Measurements from ENCODE around the gene HGD.
A peak's percentile ranks its signal among the peaks of the same experiment; 100 is the strongest.
"Not testable (repeated sequence)": the region's sequence is repeated elsewhere in the genome, so short reads cannot be mapped to it uniquely, and the experiment has no call there.

The HGD gene

DNA sequence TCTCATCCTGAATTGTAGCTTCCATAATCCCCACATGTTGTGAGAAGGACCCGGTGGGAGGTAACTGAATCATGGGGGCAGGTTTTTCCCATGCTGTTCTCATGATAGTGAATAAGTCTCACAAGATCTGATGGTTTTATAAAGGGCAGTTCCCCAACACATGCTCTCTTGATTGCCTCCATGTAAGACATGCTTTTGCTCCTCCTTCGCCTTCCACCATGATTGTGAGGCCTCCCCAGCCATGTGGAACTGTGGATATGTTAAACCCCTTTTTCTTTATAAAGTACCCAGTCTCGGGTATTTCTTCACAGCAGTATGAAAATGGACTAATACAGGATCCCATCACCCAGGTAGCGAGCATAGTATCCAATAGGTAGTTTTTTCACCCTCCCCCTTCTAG is 43.2 kb downstream of the HGD start:
- DNase-seq (ENCODE audit: low read depth in 2 of 2) = not testable (repeated sequence)

- no peak for DNase-seq (ENCODE audit: low read depth in 2 of 2)
These were observed 44.0 kb downstream of the HGD start for GRCh38 chr3:120637851-120638559.

DNA sequence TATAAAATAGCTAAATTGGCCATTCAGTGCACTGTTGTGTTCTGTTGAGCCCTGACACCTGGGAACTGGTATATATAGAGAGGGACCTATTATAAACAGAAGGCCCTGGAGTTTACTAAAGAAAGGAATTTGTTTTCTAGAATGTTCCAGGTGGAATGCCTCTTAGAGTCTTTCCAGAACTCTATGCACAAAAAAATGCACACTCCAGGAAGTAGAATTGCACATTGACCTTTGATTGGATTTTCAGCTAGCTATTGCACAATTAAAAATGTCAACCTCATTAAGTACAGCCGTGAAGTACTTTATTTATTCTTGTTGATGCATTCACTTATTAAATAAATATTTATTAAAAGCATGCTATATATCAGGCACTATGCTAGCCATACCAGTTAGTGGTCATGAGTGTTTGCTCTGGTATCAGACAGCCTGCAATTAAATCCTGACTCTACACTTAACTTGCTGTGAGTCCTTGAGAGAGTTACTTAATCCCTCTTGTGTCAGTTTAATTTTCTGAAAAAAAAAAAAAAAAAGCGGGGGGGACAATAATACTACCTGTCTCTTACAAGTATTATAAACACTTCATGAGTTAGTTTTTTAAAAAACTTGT is 45.1 kb downstream of the HGD start:
- no peak for DNase-seq (ENCODE audit: low read depth in 2 of 2)

DNA sequence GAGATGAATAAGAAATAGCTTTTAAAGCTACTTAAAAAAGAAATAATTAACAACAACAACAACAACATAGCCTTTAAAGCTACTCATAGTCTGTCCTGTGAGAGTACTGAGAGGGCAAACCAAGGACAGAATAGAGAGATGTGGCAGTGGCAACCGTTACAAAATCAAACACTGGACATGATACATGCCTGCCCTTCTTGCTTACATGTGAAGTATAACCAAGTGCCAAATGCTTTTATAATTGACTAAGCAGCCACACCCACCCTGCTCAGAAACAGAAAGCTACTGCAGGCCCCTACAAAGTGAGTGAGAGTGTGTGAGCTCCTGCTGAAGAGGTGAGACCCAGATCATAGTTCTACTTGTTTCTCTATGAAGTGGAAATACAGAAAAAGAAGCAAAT is 47.5 kb downstream of the HGD start:
- no peak for DNase-seq (ENCODE audit: low read depth in 2 of 2)

- no peak for DNase-seq (ENCODE audit: low read depth in 2 of 2)
These were observed 56.9 kb downstream of the HGD start for GRCh38 chr3:120625159-120625586.

DNA sequence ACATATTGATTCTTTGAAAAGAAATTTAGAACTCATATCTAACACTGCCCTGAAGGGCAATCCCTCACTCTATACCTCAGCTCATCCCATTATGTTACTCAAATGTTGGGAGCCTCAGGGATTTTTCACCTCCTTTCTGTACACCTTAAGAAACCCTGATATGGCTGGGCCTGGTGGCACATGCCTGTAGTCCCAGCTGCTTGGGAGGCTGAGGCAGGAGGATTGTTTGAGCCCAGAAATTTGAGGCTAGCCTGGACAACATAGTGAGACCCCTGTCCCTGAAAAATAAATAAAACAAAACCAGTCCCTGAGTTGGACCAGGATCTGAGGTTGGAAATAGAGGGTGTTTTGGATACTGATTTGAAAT is 58.3 kb downstream of the HGD start:
- DNase-seq (ENCODE audit: low read depth in 2 of 2) = no peak

DNA sequence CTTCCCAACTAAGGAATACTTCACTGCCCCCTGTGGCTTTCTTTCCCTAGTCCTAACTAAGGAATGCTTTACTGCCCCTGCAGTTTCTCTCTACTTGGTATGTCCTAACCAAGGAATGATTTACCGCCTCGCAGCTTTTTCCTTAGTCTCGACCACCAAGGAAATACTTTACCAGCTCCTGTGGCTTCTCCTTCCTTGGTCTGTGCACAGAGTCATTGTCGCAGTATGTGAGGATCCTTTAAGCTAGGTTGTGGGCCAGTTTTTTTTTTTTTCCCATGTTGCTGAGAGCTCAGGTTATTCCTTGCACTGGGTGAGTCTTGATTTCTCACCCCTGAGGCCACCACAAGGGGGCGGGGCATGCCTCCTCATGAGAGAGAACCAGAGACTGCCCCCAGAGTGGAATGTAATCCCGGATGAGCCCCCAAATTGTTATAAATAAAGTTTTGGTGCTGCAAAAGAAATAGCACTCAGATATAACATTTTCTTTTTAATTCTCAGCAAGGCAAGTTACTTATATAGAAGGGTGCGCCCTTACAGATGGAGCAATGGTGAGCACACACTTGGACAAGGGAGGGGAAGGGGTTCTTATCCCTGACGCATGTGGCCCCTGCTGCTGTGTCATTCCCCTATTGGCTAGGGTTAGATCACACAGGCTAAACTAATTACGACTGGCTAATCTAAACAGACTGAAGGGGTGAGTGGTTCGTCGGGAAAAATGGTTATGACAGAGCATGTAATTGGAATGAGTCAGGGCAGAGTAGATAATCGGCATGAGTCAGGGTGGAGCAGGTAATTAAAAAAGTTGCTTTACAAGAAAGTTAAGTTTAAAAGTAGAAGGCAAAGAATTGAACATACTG is 58.9 kb downstream of the HGD start:
- no peak for DNase-seq (ENCODE audit: low read depth in 2 of 2)

DNA sequence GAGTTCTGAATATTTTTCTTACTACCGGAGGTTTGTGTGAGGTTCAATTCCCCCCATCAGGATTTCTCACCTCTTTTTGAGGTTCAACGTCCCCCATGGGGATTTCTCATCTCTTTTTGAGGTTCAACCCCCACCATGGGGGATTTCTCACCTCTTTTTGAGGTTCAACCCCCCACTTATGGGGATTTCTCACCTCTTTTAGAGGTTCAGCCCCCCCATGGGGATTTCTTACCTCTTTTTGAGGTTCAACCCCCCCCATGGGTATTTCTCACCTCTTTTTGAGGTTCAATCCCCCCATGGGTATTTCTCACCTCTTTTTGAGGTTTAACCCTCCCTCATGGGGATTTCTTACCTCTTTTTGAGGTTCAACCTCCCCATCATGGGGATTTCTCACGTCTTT is 59.6 kb downstream of the HGD start:
- no peak for DNase-seq (ENCODE audit: low read depth in 2 of 2)

- not testable (repeated sequence) for DNase-seq (ENCODE audit: low read depth in 2 of 2)
These were observed 65.3 kb downstream of the HGD start for GRCh38 chr3:120616745-120617144.

GRCh38 chr3:120615847-120616609 is 66.0 kb downstream of the HGD start:
- DNase-seq (ENCODE audit: low read depth in 2 of 2) = no peak

- no peak for DNase-seq (ENCODE audit: low read depth in 2 of 2)
These were observed 67.3 kb downstream of the HGD start for GRCh38 chr3:120614765-120615164.

DNA sequence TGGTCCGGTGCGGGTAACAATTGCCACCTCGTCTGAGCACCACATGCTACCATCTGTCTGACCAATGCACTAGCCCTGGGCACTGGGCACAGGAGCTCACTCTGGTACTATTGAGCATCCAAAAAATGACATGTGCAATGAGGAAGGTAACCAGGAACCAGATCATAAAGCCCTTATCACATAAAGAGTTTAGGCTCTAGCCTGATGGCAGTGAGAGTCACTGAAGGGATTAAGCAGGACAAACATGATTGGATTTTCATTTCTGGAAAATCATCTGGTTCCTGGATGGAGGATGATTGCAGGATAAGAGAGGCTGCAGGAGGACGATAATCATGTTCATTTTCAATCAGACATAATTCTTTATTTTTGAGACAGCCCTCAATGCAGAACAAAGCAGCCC is 73.5 kb downstream of the HGD start:
- no peak for DNase-seq (ENCODE audit: low read depth in 2 of 2)

- DNase-seq (ENCODE audit: low read depth in 2 of 2) = no peak
These were observed 77.3 kb downstream of the HGD start for GRCh38 chr3:120604784-120605183.

GRCh38 chr3:120604382-120604781 is 77.7 kb downstream of the HGD start:
- no peak for DNase-seq (ENCODE audit: low read depth in 2 of 2)

GRCh38 chr3:120602682-120603081 is 79.4 kb downstream of the HGD start:
- no peak for DNase-seq (ENCODE audit: low read depth in 2 of 2)

- no peak for DNase-seq (ENCODE audit: low read depth in 2 of 2)
These were observed 80.5 kb downstream of the HGD start for GRCh38 chr3:120601554-120601953.

- no peak for DNase-seq (ENCODE audit: low read depth in 2 of 2)
These were observed 82.8 kb downstream of the HGD start for GRCh38 chr3:120599211-120599610.

- no peak for DNase-seq (ENCODE audit: low read depth in 2 of 2)
These were observed 84.5 kb downstream of the HGD start for GRCh38 chr3:120597445-120598049.

- DNase-seq (ENCODE audit: low read depth in 2 of 2) = no peak
These were observed 85.2 kb downstream of the HGD start for GRCh38 chr3:120596853-120597223.

DNA sequence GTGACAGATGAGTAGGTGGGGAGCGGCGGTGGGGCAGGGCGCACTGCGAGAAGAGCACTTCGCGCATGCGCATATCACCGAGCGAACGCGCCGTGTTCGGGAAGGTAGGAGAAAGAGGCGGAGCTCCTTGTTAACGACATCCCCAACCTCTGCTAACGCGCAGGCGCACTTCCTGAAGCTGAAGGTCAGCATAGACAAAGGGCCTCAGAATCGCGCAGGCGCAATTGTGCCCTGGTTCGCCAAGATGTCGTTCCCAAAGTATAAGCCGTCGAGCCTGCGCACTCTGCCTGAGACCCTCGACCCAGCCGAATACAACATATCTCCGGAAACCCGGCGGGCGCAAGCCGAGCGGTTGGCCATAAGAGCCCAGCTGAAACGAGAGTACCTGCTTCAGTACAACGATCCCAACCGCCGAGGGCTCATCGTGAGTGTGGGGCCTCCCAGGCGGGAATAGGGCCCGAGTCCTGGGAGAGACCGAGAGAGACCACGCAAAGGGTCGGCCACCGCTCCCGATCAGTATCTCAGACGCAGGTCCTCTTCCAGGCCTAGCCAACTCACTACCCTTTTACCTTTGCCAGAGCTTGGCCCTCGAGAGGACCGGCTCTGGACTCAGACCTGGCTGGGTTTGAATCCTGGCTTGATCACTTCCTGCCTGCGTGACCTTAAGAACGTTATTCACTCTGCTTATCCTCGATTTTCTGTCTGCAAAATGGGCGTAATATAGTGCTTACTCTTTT is 85.8 kb downstream of the HGD start, which contains the start of gene NDUFB4:
NDUFB4 (plus strand) TSS at position 221 of the 737 bp plus-strand sequence; CDS start at position 245, 24 bp downstream.
- peak; percentile 84 to 91 for DNase-seq (ENCODE audit: low read depth in 2 of 2)

DNA sequence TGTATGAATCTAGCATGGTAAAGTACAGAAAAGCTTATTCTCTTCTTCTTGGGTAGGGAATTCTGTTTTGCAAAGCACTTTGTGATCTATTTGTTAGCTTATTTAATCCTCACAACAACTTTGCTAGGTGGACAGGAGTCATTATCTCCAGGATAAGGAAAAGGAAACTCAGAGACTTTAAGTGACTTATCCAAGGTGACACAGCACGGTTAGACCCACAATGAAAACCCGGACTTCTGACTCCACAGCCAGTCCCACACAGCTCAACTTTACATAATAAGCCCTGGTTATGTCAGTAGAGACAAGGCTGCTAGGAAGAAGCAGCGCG is 86.3 kb downstream of the HGD start:
- no peak for DNase-seq (ENCODE audit: low read depth in 2 of 2)

All from stimulated activated CD4-positive, alpha-beta T cell treated with anti-CD3 and anti-CD28 coated beads, Interleukin-1b, Interleukin-23, amount 100 ng/mL, for 1 hour (primary cell).